PC-3 (cell line): ENCODE measurements around the gene KCNG1. TPM values are rescaled to one million over a fixed set of nuclear protein-coding genes. Genes with fewer than 3 reads are reported as not detected.

Experiments
- ATAC-seq: fragments of 200-7000 bp; cut with Tn5 transposase; 2 replicates; pipeline ENCODE4 v1.9.1; 2020; ENCODE audit warnings: mild to moderate bottlenecking, moderate library complexity
- BruUV-seq: library from RNA; stranded (reverse); fragments of 400-500 nt; replicated peaks from 2 replicates; lab custom pipeline; 2021; lab: Mats Ljungman, UMichigan
- CTCF ChIA-PET: fragments of 300-600 bp; sonication (Branson Sonifier 250); formaldehyde crosslinking; loops from one replicate; lab custom pipeline; 2022; ENCODE audit warnings: antibody characterized with exemption; lab: Charles Lee
- POLR2A ChIA-PET: fragments of 300-600 bp; sonication (Branson Sonifier 250); formaldehyde crosslinking; loops from one replicate; lab custom pipeline; 2022; ENCODE audit warnings: antibody characterized with exemption; ENCODE audit not compliant: unreplicated experiment; lab: Charles Lee
- DNase-seq: peaks from one replicate; pipeline ENCODE4 v3.0.0-alpha.2; 2015
- H2AFZ ChIP-seq: fragments of 300-600 bp; sonication (generic); 2 replicates; pipeline ENCODE4 v1.6.0; 2016; ENCODE audit warnings: antibody characterized with exemption, low read length
- H3F3A ChIP-seq: fragments of 300-600 bp; sonication (generic); one replicate; pipeline ENCODE4 v1.6.0; 2017; ENCODE audit warnings: antibody characterized with exemption, low read length, control low read depth, mild to moderate bottlenecking; ENCODE audit not compliant: unreplicated experiment
- H3K27ac ChIP-seq: fragments of 300-600 bp; sonication (generic); 2 replicates; pipeline ENCODE4 v1.5.1; 2016; ENCODE audit warnings: mild to moderate bottlenecking, low read length
- H3K27me3 ChIP-seq: fragments of 300-600 bp; sonication (generic); 2 replicates; pipeline ENCODE4 v1.6.1; 2016; ENCODE audit warnings: low read length, mixed read lengths
- H3K36me3 ChIP-seq: fragments of 300-600 bp; sonication (generic); 2 replicates; pipeline ENCODE4 v1.6.1; 2016; ENCODE audit warnings: low read depth, mixed run types, low read length, mixed read lengths
- H3K4me1 ChIP-seq: fragments of 300-600 bp; sonication (generic); 2 replicates; pipeline ENCODE4 v1.5.1; 2016; ENCODE audit warnings: low read length; ENCODE audit not compliant: insufficient read depth
- H3K4me2 ChIP-seq: fragments of 300-600 bp; sonication (generic); 2 replicates; pipeline ENCODE4 v1.6.0; 2016; ENCODE audit warnings: low read length
- H3K4me3 ChIP-seq: fragments of 300-600 bp; sonication (generic); 2 replicates; pipeline ENCODE4 v1.5.1; 2016; ENCODE audit warnings: mild to moderate bottlenecking, low read length, mixed read lengths
- H3K79me2 ChIP-seq: fragments of 300-600 bp; sonication (generic); 2 replicates; pipeline ENCODE4 v1.6.1; 2017; ENCODE audit warnings: low read length, mixed read lengths
- H3K9ac ChIP-seq: fragments of 300-600 bp; sonication (generic); 2 replicates; pipeline ENCODE4 v1.6.0; 2016; ENCODE audit warnings: mild to moderate bottlenecking, low read length
- H3K9me2 ChIP-seq: fragments of 300-600 bp; sonication (generic); replicated peaks from 2 replicates; pipeline ENCODE4 v1.6.1; 2016; ENCODE audit warnings: mixed run types, low read length, mixed read lengths
- H3K9me3 ChIP-seq: fragments of 300-600 bp; sonication (generic); 2 replicates; pipeline ENCODE4 v1.6.1; 2016; ENCODE audit warnings: low read length, mixed read lengths
- H4K20me1 ChIP-seq: fragments of 300-600 bp; sonication (generic); 2 replicates; pipeline ENCODE4 v1.6.1; 2016; ENCODE audit warnings: low read length, mixed read lengths
- CTCF ChIP-seq: fragments of 300-600 bp; sonication (generic); conservative IDR thresholded peaks from 2 replicates; pipeline ENCODE4 v1.5.1; 2017; ENCODE audit warnings: antibody characterized with exemption, low read depth, mild to moderate bottlenecking, low read length
- EZH2 ChIP-seq: fragments of 300-600 bp; sonication (generic); IDR thresholded peaks from one replicate; pipeline ENCODE4 v1.6.1; 2017; ENCODE audit warnings: antibody characterized with exemption, mild to moderate bottlenecking, low read length; ENCODE audit not compliant: unreplicated experiment
- EZH2phosphoT487 ChIP-seq: fragments of 300-600 bp; sonication (generic); IDR thresholded peaks from 2 replicates; pipeline ENCODE4 v1.6.1; 2018; ENCODE audit warnings: mild to moderate bottlenecking, antibody characterized with exemption, low read length, borderline replicate concordance
- intact Hi-C: fragments of 100-400 bp; cut with micrococcal nuclease; formaldehyde crosslinking; loops from 2 replicates; pipeline ENCODE4 v1.9.0; 2023
- total RNA-seq: library from RNA; depleted of rRNA; stranded (reverse); fragments of >200 nt; gene quantifications from 2 replicates; pipeline ENCODE4 v1.2.3, GENCODE V29; 2014

KCNG1 gene
- total RNA-seq, 1 experiment from 2014 or later: 61.5 TPM

- H3K9me2 ChIP-seq: no peaks in the 10 kb centered on the region
- H3K79me2 ChIP-seq: no peaks in the 10 kb centered on the region
- no peaks in the 10 kb centered on the region for H3F3A ChIP-seq
- H3K9me3 ChIP-seq: no peaks in the 10 kb centered on the region
- BruUV-seq: no TSS peak
- H3K4me2 ChIP-seq: no peak overlapping the region
- ATAC-seq: no peak
- peaks cover 36% of the 10 kb centered on the region; the same call in 1 of the 2 replicates for H3K27me3 ChIP-seq
- TF ChIP-seq CTCF: no peak
- no peak for TF ChIP-seq EZH2
- TF ChIP-seq EZH2phosphoT487: no peak
- no peaks in the 10 kb centered on the region for H4K20me1 ChIP-seq
- no peak for DNase-seq
- ChIA-PET POLR2A (no interaction called here), CTCF (no interaction called here)
- intact Hi-C loops: no loop called here
- no peak overlapping the region for H3K4me3 ChIP-seq
- H3K36me3 ChIP-seq: no peaks in the 10 kb centered on the region
- H3K27ac ChIP-seq: no peak overlapping the region
- no peaks in the 10 kb centered on the region for H3K4me1 ChIP-seq
- H3K9ac ChIP-seq: no peak overlapping the region
- H2AFZ ChIP-seq: no peak overlapping the region
Measured at GRCh38 chr20:51059862-51060261, 37.0 kb upstream of the KCNG1 start.

DNA sequence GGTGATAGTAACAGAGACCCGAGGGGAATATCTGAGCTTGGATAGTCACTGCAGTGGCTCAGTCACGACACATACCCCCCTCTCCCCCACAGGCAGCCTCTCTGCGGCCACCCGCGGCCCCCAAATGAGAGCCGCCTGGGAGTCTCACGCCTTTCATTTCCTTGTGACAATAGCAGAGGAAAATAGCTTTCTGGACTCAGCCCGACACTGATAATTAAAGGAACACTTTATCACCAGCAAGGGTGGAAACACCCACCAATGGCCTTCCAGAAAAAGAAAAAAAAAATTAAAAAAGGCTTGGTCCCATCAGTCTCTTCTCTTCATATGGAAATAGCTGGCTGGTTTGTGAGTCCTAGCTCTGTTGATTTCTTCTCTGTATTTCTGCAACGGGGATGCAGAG lies 35.1 kb upstream of the KCNG1 start:
- Histone ChIP-seq H2AFZ (no peak overlapping the region), H3K9me2 (no peaks in the 10 kb centered on the region), H3K27ac (no peak overlapping the region), H3K4me3 (no peak overlapping the region), H3K27me3 (peaks cover 42% of the 10 kb centered on the region), H3K79me2 (no peaks in the 10 kb centered on the region), H3F3A (no peaks in the 10 kb centered on the region), H3K4me1 (no peaks in the 10 kb centered on the region), H4K20me1 (no peaks in the 10 kb centered on the region), H3K9me3 (no peaks in the 10 kb centered on the region), H3K4me2 (no peak overlapping the region), H3K36me3 (no peaks in the 10 kb centered on the region), H3K9ac (no peak overlapping the region)
- intact Hi-C loops: no loop called here
- no peak for TF ChIP-seq EZH2
- no peak for TF ChIP-seq EZH2phosphoT487
- TF ChIP-seq CTCF: no peak
- ATAC-seq (no peak), DNase-seq (no peak)
- ChIA-PET POLR2A (no interaction called here), CTCF (no interaction called here)
- BruUV-seq: no TSS peak

DNA sequence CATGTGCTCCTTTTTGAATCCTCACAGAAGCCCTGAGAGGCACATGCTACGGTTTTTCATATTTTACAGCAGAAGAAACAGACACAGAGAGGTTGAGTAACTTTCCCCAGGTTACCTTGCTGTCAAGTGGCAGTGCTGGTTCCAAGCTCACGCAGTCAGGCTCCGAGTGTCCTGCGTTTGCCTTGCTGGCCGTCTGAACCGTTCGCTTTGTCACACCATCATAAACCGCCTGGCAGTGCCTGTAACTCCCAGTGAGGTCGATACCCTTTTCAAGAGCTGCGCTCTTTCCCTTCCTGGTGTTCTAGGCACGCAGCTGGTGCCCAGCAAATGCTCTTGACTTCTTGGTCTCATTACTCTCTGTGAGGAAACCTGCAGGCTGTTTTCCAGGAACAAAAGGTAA lies 31.3 kb upstream of the KCNG1 start:
- H4K20me1 ChIP-seq: no peaks in the 10 kb centered on the region
- no peaks in the 10 kb centered on the region for H3K9me2 ChIP-seq
- DNase-seq (no peak), ATAC-seq (no peak)
- no peak overlapping the region for H3K4me2 ChIP-seq
- no peak overlapping the region for H3K4me3 ChIP-seq
- H3K79me2 ChIP-seq: no peaks in the 10 kb centered on the region
- H3K27me3 ChIP-seq: peaks cover 45% of the 10 kb centered on the region
- no peaks in the 10 kb centered on the region for H3K9me3 ChIP-seq
- BruUV-seq: no TSS peak
- no peak overlapping the region for H2AFZ ChIP-seq
- H3F3A ChIP-seq: no peaks in the 10 kb centered on the region
- POLR2A ChIA-PET: no interaction called here
- intact Hi-C loops: no loop called here
- no peak for TF ChIP-seq CTCF
- H3K9ac ChIP-seq: no peak overlapping the region
- no peaks in the 10 kb centered on the region for H3K4me1 ChIP-seq
- no peaks in the 10 kb centered on the region for H3K36me3 ChIP-seq
- CTCF ChIA-PET: no interaction called here
- no peak overlapping the region for H3K27ac ChIP-seq
